DMS53 treated with DMSO at 0.1 percent for 48 hours (cell line): ENCODE results near the gene OTOP1.
"Not testable (repeated sequence)": the region's sequence is repeated elsewhere in the genome, so short reads cannot be mapped to it uniquely, and the experiment has no call there.

Experiments
- DNase-seq: peaks from one replicate; lab custom pipeline; 2025; ENCODE audit not compliant: unreplicated experiment; lab: John Stamatoyannopoulos, UW

OTOP1 gene, protein sequence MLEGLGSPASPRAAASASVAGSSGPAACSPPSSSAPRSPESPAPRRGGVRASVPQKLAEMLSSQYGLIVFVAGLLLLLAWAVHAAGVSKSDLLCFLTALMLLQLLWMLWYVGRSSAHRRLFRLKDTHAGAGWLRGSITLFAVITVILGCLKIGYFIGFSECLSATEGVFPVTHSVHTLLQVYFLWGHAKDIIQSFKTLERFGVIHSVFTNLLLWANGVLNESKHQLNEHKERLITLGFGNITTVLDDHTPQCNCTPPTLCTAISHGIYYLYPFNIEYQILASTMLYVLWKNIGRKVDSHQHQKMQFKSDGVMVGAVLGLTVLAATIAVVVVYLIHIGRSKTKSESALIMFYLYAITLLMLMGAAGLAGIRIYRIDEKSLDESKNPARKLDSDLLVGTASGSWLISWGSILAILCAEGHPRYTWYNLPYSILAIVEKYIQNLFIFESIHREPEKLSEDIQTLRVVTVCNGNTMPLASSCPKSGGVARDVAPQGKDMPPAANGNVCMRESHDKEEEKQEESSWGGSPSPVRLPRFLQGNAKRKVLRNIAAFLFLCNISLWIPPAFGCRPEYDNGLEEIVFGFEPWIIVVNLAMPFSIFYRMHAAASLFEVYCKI

DNA sequence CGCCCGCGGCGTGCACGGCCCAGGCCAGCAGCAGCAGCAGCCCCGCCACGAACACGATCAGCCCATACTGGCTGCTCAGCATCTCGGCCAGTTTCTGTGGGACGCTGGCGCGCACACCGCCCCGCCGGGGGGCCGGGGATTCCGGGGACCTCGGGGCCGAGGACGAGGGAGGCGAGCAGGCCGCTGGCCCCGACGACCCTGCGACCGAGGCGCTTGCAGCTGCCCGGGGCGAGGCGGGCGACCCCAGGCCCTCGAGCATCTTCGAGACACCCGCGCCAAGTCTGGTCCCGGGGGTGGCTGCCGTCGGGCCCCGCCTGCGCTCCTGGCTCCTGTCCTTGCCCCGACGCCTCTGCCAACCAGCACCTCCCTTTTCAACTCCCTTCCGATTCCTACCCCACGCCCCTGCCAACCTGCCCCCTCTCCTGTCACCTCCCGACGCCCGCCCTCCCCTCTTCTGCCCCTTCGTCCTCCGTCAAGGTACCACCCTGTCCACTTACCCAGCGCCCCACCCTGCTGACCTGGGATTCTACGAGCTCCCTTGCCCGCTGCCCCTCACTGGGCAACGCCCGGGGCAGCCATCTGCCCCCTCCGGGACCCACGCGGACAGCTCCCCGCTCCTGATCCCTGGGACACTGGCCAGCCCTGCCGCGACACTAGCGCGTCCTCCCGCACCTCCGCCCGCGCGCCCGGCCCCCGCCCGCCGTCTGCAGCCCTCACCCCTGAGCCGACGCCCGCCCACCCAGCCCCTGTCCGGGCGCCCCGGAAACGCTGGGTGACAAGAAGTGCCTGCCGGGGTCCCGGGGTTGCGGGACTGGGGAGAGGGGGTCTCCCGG, at the start of gene OTOP1:
OTOP1 (minus strand) TSS at position 324 of the 833 bp plus-strand sequence; CDS start at position 259, 65 bp downstream.
- DNase-seq, result no peak

DNA sequence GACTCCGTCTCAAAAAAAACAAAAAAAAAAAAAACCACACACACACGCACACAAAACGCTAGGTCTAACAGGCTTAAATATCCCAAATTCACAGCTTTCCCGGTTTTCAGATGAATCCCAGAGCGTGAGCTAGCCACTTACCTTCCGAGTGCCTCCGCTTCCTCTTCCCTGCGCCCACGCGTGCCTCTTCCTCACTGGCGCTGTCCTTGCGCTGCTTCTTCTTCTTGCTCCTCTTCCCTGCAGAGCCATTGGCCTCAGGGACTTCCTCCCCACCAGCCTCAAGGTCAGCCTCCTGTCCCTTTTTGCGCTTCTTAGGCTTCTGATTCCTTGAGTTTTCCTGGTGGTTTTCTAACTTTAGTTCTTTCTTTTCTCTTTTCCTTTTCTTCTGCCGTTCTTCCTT, 47.5 kb upstream of the OTOP1 start:
- DNase-seq, result no peak

DNA sequence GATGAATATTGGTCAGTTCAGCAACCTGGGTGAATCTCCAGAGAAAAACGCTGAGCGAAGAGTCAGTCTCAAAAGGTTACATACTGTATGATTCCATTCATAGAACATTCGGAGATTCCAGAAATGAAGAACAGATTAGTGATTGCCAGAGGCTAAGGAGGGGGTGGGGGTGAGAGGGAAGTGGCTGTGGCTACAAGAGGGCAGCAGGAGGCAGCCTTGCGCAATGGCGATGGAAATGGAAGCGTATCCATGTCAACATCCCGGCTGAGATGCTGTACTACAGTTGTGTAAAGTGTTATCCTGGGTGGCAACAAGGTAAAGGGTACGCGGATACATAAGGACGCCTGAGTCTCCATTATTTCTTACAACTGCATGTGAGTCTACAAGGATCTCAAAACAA, 45.2 kb upstream of the OTOP1 start:
- no peak for DNase-seq

DNA sequence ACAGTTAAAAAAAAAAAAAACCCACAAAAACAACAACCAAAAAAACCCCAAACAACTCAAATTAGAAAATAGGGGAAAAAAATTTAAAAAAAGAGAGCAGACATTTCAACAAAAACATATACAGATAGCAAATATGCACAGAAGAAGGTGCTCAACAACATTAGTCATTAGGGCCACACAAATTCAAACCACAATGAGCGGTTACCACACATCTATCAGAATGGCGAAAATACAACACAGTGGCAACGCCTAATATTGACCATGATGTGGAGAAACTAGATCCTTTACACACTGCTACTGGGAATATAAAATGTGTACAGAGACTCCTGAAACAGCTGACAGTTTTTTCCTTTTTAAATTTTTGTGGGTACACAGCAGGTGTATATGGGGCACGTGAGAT, 43.8 kb upstream of the OTOP1 start:
- DNase-seq, result no peak

DNA sequence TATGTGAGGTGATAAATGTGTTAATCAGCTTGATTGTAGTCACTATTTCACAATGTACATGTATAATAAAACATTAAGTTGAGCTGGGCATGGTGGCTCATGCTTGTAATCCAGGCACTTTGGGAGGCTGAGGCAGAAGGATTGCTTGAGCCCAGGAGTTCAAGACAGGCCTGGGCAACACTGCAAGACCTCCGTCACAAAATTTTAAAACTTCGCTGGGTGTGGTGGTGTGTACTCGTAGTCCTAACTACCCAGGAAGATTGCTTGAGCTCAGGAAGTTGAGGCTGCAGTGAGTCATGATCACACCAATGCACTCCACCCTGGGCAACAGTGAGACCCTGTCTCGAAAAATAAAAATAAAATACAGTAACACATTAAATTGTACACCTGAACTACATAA, 43.1 kb upstream of the OTOP1 start:
- DNase-seq, result no peak

DNA sequence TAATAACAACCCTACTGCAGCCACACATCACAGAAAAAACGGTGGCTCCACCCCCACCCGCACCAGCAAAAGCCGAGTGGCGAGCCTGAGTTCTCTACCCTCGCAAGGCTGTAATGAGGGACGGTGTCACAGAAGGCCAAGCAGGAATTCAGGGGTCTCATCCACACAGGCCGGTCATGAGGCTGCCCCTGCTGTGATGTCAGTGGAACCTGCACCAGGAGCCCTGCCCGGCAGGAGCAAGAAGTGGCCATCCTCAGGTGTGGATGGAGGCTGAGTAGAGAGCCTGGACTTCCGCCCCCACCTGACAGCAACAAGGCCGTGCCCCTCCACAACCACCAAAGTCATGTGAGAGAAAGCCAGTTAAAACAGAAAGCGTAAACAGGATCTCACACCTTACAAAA, 42.6 kb upstream of the OTOP1 start:
- DNase-seq, result no peak

DNA sequence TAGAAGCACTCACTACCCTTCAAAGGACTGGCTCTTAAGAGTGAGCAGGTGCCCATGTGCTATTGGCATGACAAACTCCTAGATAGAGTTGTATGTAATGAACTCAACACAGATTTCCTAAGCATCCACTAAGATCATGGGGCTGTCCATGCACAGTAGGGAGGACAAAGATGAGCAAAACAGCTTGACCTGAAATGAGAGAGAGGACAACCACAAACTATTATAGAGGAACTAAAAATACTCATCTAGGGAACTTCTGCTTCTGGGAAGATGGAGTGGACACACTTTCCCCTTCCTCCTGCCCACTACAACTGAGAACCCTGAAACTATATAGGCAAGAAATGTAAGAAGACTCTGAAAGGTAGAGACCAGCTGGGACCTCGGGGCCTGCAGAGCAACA, 42.0 kb upstream of the OTOP1 start:
- DNase-seq, result no peak

DNA sequence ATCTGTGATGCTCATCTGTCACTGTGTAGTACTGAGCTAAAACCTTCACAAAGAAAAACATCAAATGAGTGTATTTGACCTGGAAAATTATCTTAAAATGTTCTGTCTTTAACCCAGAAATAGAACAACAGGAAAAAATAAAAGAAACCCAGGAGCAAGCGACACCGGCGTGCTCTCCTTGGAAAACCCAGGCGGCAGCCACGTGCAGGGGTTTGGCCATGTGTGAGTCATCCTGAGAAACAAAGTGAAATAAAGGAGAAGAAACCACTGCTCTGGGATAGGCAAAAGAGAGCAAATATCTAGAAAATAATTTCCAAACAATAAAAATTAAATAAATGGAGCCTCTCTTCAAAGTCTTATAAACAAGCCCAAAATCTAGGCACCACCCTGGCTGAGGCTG, 41.3 kb upstream of the OTOP1 start:
- DNase-seq, result no peak

DNA sequence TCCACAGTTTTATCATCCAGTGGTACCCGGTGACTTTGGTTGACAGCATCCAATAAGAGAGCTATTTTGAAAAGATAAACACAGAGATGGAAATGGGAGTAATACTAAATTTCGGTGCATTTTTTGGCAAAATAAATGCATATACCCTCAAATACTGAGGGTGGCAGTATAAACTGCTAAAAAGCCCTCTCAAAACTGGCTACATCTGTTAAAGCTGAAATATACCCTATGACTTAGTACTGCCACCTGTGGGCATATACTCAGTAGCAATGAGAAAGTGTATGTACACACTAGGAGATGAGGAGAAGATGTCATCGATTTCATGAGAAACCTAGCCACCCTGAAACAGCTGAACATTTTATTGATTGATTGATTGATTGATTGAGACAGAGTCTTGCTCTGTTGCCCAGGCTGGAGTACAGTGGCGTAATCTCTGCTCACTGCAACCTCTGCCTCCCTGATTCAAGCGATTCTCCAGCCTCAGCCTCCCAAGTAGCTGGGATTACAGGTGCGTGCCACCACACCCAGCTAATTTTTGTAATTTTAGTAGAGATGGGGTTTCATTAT, 33.5 kb upstream of the OTOP1 start:
- peak; percentile 42 for DNase-seq

DNA sequence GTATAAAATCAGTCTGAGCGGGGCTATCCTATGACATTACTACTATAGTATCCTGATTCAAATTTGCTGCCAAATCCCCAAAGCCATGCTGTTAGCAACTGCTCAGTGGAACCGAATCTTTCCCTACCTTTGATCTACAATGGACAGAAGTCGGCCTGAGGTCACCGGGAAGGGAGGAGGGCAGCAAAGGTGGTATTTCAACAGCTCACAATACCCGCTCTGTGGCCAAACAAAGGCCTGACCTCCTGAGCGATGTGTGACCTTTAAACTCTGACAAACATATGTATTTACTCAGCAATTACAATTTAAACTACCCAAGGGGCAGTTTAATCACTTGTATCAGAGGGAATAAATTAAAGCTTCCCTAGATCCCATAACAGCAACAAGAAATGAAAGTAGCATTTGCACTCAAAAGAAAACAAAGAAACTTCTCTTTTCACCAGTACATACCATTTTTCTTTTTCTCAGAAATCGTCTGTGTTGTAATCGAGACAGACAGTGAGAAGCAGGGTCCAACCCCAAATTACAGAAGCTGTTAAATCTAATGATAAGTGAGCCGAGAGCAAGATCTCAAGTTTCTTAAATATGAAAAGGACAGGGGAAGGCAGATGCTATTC, 32.9 kb upstream of the OTOP1 start:
- DNase-seq, result no peak

DNA sequence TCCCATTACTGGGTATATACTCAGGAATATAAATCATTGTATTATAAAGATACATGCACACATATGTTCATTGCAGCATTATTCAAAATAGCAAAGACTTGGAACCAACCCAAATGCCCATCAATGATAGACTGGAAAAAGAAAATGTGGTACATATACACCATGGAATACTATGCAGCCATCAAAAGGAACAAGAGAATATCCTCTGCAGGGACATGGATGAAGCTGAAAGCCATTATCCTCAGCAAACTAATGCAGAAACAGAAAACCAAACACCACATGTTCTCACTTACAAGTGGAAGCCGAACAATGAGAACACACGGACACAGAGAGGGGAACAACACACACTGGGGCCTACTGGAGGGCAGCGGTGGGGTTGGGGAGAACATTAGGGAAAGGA, 31.0 kb upstream of the OTOP1 start:
- DNase-seq, result not testable (repeated sequence)

DNA sequence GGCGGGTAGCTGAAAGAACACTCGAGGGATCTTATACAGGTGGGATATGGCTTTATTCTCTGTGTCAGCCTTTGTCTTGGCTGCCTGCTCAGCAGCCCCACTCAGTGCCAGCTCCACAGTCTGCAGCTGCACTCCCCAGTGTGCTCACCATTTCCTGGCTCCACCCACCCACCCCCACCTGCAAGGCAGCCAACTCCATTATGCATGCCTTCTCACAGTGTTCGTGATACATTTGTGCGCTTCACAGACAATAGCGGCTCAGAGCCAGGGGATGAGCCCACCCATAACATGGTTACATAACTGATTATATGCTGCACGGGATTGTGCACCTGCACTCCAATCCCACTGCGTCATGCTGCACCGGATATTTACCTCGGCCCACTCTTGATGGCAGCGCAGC, 30.1 kb upstream of the OTOP1 start:
- DNase-seq, result no peak

DNA sequence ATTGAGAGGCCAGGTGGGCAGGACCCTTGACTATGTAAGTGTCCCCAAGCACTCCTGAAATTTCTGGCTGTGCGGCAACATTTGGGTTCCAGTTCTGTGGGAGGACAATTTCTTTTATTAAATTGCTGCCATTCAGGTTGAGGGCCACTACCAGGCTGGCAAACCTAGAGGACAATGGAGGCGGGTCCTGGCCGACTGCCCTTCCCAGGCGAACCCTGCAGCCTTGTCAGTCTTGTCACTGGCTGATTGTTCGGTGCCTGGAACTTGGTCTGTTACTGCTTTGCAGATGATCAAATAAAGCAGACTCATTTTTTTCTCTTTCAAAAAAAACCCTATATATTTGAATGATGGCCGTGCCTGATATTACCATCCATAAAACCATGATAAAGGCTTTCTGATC, 27.9 kb upstream of the OTOP1 start:
- no peak for DNase-seq

DNA sequence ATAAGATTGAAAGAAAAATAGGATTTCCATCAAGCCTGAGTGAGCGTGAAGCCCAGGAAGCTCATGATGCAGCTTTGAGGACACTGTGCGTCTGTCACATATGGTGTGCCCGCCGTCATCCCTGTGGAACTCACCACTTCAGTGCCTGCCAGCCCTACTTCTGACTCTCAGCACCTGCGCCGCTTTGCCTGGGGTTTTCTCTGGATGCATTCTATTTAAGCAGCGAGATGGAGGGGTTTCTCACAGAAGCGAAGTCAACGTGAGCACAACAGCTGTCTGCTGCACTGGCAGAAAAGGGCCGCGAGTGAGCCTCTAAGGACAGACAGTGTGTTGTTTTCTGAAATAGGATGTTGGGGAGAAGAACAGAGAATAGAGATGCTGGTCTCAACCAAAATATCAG, 27.5 kb upstream of the OTOP1 start:
- no peak for DNase-seq

DNA sequence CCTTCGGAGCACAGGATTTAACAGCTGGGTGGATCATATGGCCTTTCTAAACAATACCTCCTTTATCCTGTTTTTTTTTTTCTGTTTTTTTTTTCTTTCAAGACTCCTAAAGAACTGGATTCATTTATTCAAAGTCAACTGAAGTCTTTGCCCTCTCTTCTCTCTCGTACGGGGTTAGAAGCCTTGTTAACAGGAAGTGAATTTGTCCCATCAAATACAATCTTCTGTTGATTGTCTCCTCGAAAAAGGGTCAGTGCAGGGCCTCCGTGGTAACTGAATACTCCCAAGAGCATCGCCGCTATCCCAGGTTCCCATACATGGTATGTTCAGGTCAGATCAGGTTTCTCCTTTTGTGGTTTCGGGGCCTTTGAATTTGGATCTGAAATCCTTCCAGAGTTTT, 23.1 kb upstream of the OTOP1 start:
- DNase-seq, result no peak

DNA sequence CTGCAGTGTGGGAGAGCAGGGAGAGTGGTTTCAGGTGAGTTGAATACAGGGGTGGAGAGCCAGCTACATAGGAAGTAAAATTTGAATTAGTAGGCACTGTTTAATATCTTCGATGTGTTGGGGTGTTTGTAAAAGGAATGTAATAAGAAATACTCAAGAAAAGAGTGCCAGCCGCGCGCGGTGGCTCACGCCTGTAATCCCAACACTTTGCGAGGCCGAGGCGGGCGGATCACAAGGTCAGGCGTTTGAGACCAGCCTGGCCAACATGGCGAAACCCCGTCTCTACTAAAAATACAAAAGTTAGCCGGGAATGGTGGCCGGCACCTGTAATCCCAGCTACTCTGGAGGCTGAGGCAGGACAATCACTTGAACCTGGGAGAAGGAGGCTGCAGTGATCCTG, 22.6 kb upstream of the OTOP1 start:
- not testable (repeated sequence) for DNase-seq

DNA sequence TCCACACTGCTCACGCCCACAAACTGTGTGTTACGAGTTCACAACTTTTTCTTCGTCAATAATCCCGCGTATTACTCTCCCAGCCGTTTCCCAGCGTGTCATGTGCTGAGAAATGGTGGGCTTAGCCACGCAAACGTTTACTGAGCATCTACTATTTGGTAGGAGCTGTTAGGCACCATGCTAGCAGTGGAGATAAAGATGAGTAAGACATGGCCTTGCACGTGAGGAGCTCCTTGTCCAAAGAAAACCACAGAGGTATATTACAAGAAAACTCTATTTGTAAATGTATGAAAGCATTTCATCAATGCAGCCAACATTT, 22.1 kb upstream of the OTOP1 start:
- no peak for DNase-seq

DNA sequence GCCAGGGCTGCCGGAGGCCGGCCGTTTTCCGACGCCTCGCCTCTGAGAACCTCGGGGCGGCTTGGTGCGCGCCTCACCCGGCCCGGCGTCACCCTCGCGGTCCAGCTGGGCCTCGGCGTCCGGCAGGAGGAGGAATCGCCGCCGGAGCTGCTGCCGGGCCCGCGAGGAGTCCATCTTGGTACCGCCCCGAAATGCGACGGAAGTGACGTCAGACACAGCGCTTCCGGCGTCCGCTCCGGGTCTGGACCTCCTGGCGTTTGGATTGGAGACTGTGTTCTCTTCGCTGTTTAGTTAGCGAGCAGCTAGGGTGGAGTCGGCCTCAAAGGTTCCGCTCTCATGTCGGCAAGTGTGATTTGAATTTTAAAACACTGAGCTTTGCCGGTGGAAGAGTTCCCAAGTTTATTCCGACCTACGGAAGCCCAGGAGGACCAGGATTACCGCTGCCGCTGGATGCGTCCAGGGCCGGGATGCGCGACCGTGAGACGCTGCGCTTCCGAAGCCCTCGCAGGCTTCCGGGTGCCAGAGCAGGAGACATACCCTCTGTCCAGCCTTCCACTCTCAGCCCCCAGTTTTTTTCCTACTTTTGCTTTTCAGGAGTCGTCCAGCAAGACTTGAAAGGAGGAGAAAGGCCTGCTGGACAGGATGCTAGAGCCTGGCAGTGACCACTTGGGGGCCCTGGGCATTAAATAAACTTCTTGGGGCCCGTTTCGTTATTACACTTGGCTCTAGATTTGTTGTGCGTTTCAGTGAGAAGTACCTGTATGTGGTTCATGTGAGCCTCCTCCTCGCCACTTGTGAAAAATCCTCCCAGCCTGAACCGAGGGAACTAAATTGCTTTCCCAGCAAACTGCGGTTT, 21.5 kb upstream of the OTOP1 start, which contains the start of gene TMEM128:
TMEM128 (minus strand) TSS at position 195 of the 856 bp plus-strand sequence; CDS start at position 174, 21 bp downstream.
- peak; percentile 95 for DNase-seq

DNA sequence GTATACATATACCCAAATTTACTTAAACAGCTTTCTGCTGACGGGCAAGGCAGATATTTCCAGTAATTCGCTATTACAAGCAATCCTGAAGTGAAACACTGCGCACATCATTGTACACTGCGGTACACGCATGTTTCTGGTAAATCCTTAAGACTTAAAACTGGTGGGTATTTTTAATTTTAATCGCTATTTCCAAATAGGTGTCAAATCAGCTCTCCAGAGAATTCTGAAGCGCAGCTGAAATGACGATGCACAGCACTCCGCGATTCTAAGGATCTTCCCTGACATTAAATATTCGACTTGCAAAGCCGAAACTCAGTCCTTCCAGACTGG, 20.9 kb upstream of the OTOP1 start:
- DNase-seq, result peak; percentile 76

DNA sequence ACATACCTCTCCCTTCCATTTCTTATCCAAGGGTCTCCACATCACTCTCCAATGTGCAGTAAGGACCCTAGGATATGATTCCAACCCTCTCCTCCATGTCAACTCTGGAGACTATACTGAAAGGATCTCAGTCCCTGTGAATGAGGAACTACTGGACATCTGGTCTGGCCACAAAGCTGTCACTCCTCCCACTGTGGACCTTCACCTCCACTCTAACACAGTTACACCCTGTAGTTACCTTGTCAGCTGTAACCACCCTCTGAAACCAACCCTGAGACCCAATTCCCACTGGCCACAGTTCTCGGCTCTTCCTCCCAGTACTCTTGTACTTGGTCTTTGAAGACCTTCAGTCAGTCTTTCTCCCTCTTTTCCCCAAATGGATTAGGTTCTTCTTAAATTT, 18.4 kb upstream of the OTOP1 start:
- no peak for DNase-seq
